HCT116 (cell line): ENCODE results near the gene TACC2. TPM values are rescaled to one million over a fixed set of nuclear protein-coding genes. Genes with fewer than 3 reads are reported as not detected.

Experiments
- ATAC-seq: fragments of 200-7000 bp; cut with Tn5 transposase; 2 replicates; pipeline ENCODE4 v1.9.1; 2020; ENCODE audit warnings: mild to moderate bottlenecking, moderate library complexity
- BruUV-seq: library from RNA; stranded (reverse); fragments of 400-500 nt; replicated peaks from 2 replicates; lab custom pipeline; 2021; lab: Mats Ljungman, UMichigan
- CTCF ChIA-PET: fragments of 300-600 bp; sonication (Branson Sonifier 250); formaldehyde crosslinking; loops from one replicate; lab custom pipeline; 2021; ENCODE audit warnings: antibody characterized with exemption; lab: Charles Lee
- POLR2A ChIA-PET: fragments of 300-600, 350-600 bp; sonication (Branson Sonifier 250); formaldehyde crosslinking; loops from one replicate; lab custom pipeline; 2021; ENCODE audit warnings: antibody characterized with exemption; lab: Charles Lee
- RAD21 ChIA-PET, 2 experiments: fragments of 300-600 bp; sonication (Branson Sonifier 250); formaldehyde crosslinking; loops; one replicate each; lab custom pipeline; 2023; ENCODE audit warnings: low total read pairs in 2 of 2; ENCODE audit not compliant: uncharacterized antibody in 2 of 2, unreplicated experiment in 2 of 2, low non-redundant PET in 1 of 2; lab: Charles Lee
- DNase-seq: peaks from one replicate; pipeline ENCODE4 v3.0.0-alpha.2; 2010; ENCODE audit warnings: low read depth, low spot score
- H2AFZ ChIP-seq: fragments of 200-600 bp; shearing (Covaris generic), sonication (generic); 2 replicates; pipeline ENCODE4 v1.6.1; 2017; ENCODE audit warnings: low read depth, mixed run types, mixed read lengths, antibody characterized with exemption, low read length; ENCODE audit not compliant: poor library complexity, severe bottlenecking
- H3K27ac ChIP-seq: 2 replicates; pipeline ENCODE4 v1.5.1; 2012; ENCODE audit warnings: low read depth, low read length
- H3K27me3 ChIP-seq: fragments of 200-600 bp; sonication (generic); 2 replicates; pipeline ENCODE4 v1.6.1; 2016; ENCODE audit warnings: mixed run types, low read length, mixed read lengths; ENCODE audit not compliant: insufficient read depth
- H3K36me3 ChIP-seq, 2 experiments: fragments of 200-500 bp in 1 of 2; fragments of 200-600 bp in 1 of 2; sonication (Bioruptor generic) in 1 of 2; sonication (generic) in 1 of 2; 2 replicates each; pipeline versions ENCODE4 v1.5.1 to v1.6.1; 2014 to 2016; ENCODE audit warnings: low read length in 2 of 2, inconsistent platforms in 1 of 2, mixed read lengths in 1 of 2, mixed run types in 1 of 2; ENCODE audit not compliant: insufficient read depth in 2 of 2, control insufficient read depth in 1 of 2
- H3K4me1 ChIP-seq, 2 experiments: fragments of 200-600 bp in 1 of 2; sonication (generic) in 1 of 2; 2 replicates each; pipeline versions ENCODE4 v1.5.1 to v1.6.1; 2012 to 2017; ENCODE audit warnings: low read length in 2 of 2, inconsistent platforms in 1 of 2, mild to moderate bottlenecking in 1 of 2, mixed read lengths in 1 of 2, mixed run types in 1 of 2, moderate library complexity in 1 of 2; ENCODE audit not compliant: insufficient read depth in 2 of 2, control insufficient read depth in 1 of 2
- H3K4me2 ChIP-seq: fragments of 200-600 bp; sonication (generic); 2 replicates; pipeline ENCODE4 v1.6.1; 2017; ENCODE audit warnings: mixed run types, low read length, mixed read lengths
- H3K4me3 ChIP-seq, 2 experiments: fragments of 200-600 bp in 1 of 2; sonication (generic) in 1 of 2; replicated peaks in 1 of 2; 2 replicates each; pipeline ENCODE4 v1.5.1; 2011 to 2016; ENCODE audit warnings: low read length in 2 of 2, control low read depth in 1 of 2, low read depth in 1 of 2, mild to moderate bottlenecking in 1 of 2, mixed read lengths in 1 of 2, mixed run types in 1 of 2
- H3K79me2 ChIP-seq: fragments of 200-600 bp; sonication (generic); 2 replicates; pipeline ENCODE4 v1.6.1; 2017; ENCODE audit warnings: mild to moderate bottlenecking, mixed run types, low read length, moderate library complexity, mixed read lengths; ENCODE audit not compliant: insufficient read depth
- H3K9ac ChIP-seq: fragments of 200-600 bp; sonication (generic); 2 replicates; pipeline ENCODE4 v1.6.1; 2016; ENCODE audit warnings: low read length, mixed read lengths
- H3K9me2 ChIP-seq: fragments of 200-600 bp; sonication (generic), shearing (Covaris generic); 2 replicates; pipeline ENCODE4 v1.6.1; 2017; ENCODE audit warnings: mixed run types, mild to moderate bottlenecking, moderate library complexity; ENCODE audit not compliant: insufficient read depth
- H3K9me3 ChIP-seq, 2 experiments: fragments of 200-500 bp in 1 of 2; fragments of 200-600 bp in 1 of 2; sonication (Bioruptor generic) in 1 of 2; sonication (generic) in 1 of 2; 2 replicates each; pipeline ENCODE4 v1.6.1; 2014 to 2017; ENCODE audit warnings: low read length in 2 of 2, mixed read lengths in 2 of 2, inconsistent platforms in 1 of 2, low read depth in 1 of 2, mild to moderate bottlenecking in 1 of 2, mixed run types in 1 of 2, moderate library complexity in 1 of 2; ENCODE audit not compliant: control insufficient read depth in 1 of 2, insufficient read depth in 1 of 2
- H4K20me1 ChIP-seq: fragments of 200-600 bp; sonication (generic), shearing (Covaris generic); 2 replicates; pipeline ENCODE4 v1.6.1; 2017; ENCODE audit warnings: mixed run types, mild to moderate bottlenecking, moderate library complexity; ENCODE audit not compliant: insufficient read depth
- CBX3 ChIP-seq: IDR thresholded peaks from 2 replicates; pipeline ENCODE4 v1.6.1; 2012; ENCODE audit warnings: low read depth
- EGR1 ChIP-seq: IDR thresholded peaks from 2 replicates; pipeline ENCODE4 v1.6.1; 2012; ENCODE audit warnings: low read depth
- ELF1 ChIP-seq: IDR thresholded peaks from 2 replicates; pipeline ENCODE4 v1.6.1; 2012; ENCODE audit warnings: low read depth, borderline replicate concordance
- EZH2 ChIP-seq: fragments of 200-600 bp; sonication (generic); IDR thresholded peaks from 2 replicates; pipeline ENCODE4 v1.6.1; 2017; ENCODE audit warnings: antibody characterized with exemption, mixed run types
- POLR2A ChIP-seq: IDR thresholded peaks from 2 replicates; pipeline ENCODE4 v1.7.0; 2011; ENCODE audit warnings: borderline replicate concordance; ENCODE audit not compliant: insufficient read depth, insufficient read length; ENCODE audit errors: extremely low read depth
- POLR2AphosphoS5 ChIP-seq: IDR thresholded peaks from 2 replicates; pipeline ENCODE4 v1.6.1; 2011; ENCODE audit warnings: mild to moderate bottlenecking, low read depth, low read length, moderate library complexity
- SP1 ChIP-seq: IDR thresholded peaks from 2 replicates; pipeline ENCODE4 v1.6.1; 2012; ENCODE audit warnings: low read depth
- SRF ChIP-seq: IDR thresholded peaks from 2 replicates; pipeline ENCODE4 v1.6.1; 2012; ENCODE audit warnings: low read depth
- TCF7L2 ChIP-seq: IDR thresholded peaks from 2 replicates; pipeline ENCODE4 v1.7.0; 2011; ENCODE audit warnings: borderline replicate concordance, inconsistent platforms; ENCODE audit not compliant: insufficient read depth, insufficient read length; ENCODE audit errors: extremely low read depth
- YY1 ChIP-seq: IDR thresholded peaks from 2 replicates; pipeline ENCODE4 v1.6.1; 2011; ENCODE audit warnings: low read length, low read depth, moderate library complexity, mild to moderate bottlenecking; ENCODE audit not compliant: insufficient replicate concordance; ENCODE audit errors: extremely low read depth
- ZFX ChIP-seq: fragments of 450-650 bp; IDR thresholded peaks from 2 replicates; pipeline ENCODE4 v1.6.1; 2017
- ZNF274 ChIP-seq: fragments of 200-500 bp; sonication (Bioruptor generic); IDR thresholded peaks from 2 replicates; pipeline ENCODE4 v1.6.1; 2014; ENCODE audit warnings: mild to moderate bottlenecking, low read depth, low read length, inconsistent platforms
- intact Hi-C: fragments of 100-400 bp; cut with micrococcal nuclease; formaldehyde crosslinking; loops from 2 replicates; pipeline ENCODE4 v1.10.0; 2022
- total RNA-seq: library from RNA; stranded (reverse); gene quantifications from one replicate; pipeline ENCODE4 v1.2.1, GENCODE V29; 2021; ENCODE audit not compliant: unreplicated experiment
- TF ChIP-seq, protein P1 (sequence below): IDR thresholded peaks from 2 replicates; pipeline ENCODE4 v1.6.1; 2012
- TF ChIP-seq, protein P2 (sequence below), 3 experiments: fragments of 200-600 bp in 1 of 3; sonication (generic) in 1 of 3; IDR thresholded peaks in 2 of 3; conservative IDR thresholded peaks in 1 of 3; 2 replicates each; pipeline ENCODE4 v1.5.1; 2012 to 2017; ENCODE audit warnings: low read depth in 2 of 3, low read length in 2 of 3, antibody characterized with exemption in 1 of 3, borderline replicate concordance in 1 of 3, control low read depth in 1 of 3, mild to moderate bottlenecking in 1 of 3, mixed read lengths in 1 of 3, mixed run types in 1 of 3, moderate library complexity in 1 of 3; ENCODE audit not compliant: insufficient read depth in 1 of 3
- TF ChIP-seq, protein P3 (sequence below): IDR thresholded peaks from 2 replicates; pipeline ENCODE4 v1.6.1; 2011; ENCODE audit warnings: mild to moderate bottlenecking, low read length, moderate library complexity; ENCODE audit not compliant: insufficient replicate concordance; ENCODE audit errors: extremely low read depth
- TF ChIP-seq, protein P4 (sequence below): IDR thresholded peaks from 2 replicates; pipeline ENCODE4 v1.6.1; 2012; ENCODE audit warnings: low read depth
- TF ChIP-seq, protein P5 (sequence below): IDR thresholded peaks from 2 replicates; pipeline ENCODE4 v1.6.1; 2012

The TACC2 gene
- total RNA-seq, 1 experiment from 2014 or later, result 38.6 TPM

DNA sequence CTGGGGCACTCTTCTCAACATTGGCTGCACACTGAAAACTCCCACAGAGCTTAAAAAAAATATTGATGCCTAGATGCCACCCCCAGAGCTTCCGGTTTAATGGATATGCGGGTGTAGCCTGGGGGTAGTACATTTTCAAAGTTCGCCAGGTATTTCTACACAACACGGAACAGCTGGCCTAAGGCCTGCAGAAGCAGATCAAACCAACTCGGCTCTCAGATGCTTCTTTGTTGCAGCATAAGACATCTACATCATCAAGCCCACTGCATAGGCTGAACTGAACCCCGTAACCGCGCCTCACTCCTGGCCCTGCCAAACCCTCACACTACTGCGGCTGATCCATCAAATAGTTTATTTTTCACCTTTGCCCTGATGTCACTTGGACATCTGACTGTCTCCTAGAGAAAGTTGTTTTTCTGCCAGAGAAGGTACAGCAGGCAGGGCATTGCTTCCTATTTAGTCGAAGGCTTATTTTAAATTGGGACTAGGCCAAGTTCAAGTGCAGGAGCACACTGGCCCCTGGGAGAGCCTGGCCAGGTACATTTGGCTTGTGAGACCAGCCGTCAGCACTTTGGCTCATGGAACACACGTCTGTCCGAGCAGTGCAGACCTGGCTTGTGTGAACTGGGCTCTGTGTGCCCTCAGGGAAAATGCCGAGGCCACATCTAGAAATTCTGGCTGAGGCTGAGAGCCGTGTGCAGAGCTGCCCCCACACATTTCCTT, 113.3 kb downstream of the TACC2 start:
- Histone ChIP-seq H3K9me3 (no peaks in the 10 kb centered on the region), H3K9ac (no peak overlapping the region), H3K36me3 (no peaks in the 10 kb centered on the region), H2AFZ (no peak overlapping the region), H3K27ac (no peak overlapping the region), H4K20me1 (no peaks in the 10 kb centered on the region), H3K9me2 (no peaks in the 10 kb centered on the region), H3K27me3 (peaks cover 19% of the 10 kb centered on the region; the same call in 1 of the 2 replicates), H3K4me1 (no peaks in the 10 kb centered on the region), H3K4me2 (no peak overlapping the region), H3K79me2 (no peaks in the 10 kb centered on the region), H3K4me3 (no peak overlapping the region)
- CTCF ChIA-PET, result interaction anchor here (2.9 kb wide), 1 partner anchor 11 kb away, joined by 10 read pairs; no protein-coding TSS in a partner anchor
- ATAC-seq, result no peak
- RAD21 ChIA-PET, result interaction anchor here in 1 of 2 experiments (0.7 kb wide), 1 partner anchor 263 kb away, joined by 4 read pairs; no protein-coding TSS in a partner anchor
- DNase-seq, result no peak
- intact Hi-C loops, result no loop called here
- POLR2A ChIA-PET, result interaction anchor here (0.6 kb wide), 1 partner anchor 25 kb away, joined by 4 read pairs; no protein-coding TSS in a partner anchor
- TF ChIP-seq CBX3 (no peak), ZFX (no peak), SP1 (no peak), ZNF274 (no peak), EGR1 (no peak), POLR2AphosphoS5 (no peak), SRF (no peak), POLR2A (no peak), TCF7L2 (no peak), YY1 (no peak), ELF1 (no peak), EZH2 (no peak)
- TF ChIP-seq, protein P1, sequence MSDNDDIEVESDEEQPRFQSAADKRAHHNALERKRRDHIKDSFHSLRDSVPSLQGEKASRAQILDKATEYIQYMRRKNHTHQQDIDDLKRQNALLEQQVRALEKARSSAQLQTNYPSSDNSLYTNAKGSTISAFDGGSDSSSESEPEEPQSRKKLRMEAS, result no peak
- TF ChIP-seq, protein P2, sequence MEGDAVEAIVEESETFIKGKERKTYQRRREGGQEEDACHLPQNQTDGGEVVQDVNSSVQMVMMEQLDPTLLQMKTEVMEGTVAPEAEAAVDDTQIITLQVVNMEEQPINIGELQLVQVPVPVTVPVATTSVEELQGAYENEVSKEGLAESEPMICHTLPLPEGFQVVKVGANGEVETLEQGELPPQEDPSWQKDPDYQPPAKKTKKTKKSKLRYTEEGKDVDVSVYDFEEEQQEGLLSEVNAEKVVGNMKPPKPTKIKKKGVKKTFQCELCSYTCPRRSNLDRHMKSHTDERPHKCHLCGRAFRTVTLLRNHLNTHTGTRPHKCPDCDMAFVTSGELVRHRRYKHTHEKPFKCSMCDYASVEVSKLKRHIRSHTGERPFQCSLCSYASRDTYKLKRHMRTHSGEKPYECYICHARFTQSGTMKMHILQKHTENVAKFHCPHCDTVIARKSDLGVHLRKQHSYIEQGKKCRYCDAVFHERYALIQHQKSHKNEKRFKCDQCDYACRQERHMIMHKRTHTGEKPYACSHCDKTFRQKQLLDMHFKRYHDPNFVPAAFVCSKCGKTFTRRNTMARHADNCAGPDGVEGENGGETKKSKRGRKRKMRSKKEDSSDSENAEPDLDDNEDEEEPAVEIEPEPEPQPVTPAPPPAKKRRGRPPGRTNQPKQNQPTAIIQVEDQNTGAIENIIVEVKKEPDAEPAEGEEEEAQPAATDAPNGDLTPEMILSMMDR (IDR thresholded peaks at IDR 0.05 in 2 of 3, conservative IDR thresholded peaks at IDR 0.05 in 1 of 3; ENCODE audit: borderline replicate concordance in 1 of 3, insufficient read depth in 1 of 3, low read depth in 2 of 3, low read length in 2 of 3), result no peak
- TF ChIP-seq, protein P3, sequence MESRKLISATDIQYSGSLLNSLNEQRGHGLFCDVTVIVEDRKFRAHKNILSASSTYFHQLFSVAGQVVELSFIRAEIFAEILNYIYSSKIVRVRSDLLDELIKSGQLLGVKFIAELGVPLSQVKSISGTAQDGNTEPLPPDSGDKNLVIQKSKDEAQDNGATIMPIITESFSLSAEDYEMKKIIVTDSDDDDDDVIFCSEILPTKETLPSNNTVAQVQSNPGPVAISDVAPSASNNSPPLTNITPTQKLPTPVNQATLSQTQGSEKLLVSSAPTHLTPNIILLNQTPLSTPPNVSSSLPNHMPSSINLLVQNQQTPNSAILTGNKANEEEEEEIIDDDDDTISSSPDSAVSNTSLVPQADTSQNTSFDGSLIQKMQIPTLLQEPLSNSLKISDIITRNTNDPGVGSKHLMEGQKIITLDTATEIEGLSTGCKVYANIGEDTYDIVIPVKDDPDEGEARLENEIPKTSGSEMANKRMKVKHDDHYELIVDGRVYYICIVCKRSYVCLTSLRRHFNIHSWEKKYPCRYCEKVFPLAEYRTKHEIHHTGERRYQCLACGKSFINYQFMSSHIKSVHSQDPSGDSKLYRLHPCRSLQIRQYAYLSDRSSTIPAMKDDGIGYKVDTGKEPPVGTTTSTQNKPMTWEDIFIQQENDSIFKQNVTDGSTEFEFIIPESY, result no peak
- TF ChIP-seq, protein P4, sequence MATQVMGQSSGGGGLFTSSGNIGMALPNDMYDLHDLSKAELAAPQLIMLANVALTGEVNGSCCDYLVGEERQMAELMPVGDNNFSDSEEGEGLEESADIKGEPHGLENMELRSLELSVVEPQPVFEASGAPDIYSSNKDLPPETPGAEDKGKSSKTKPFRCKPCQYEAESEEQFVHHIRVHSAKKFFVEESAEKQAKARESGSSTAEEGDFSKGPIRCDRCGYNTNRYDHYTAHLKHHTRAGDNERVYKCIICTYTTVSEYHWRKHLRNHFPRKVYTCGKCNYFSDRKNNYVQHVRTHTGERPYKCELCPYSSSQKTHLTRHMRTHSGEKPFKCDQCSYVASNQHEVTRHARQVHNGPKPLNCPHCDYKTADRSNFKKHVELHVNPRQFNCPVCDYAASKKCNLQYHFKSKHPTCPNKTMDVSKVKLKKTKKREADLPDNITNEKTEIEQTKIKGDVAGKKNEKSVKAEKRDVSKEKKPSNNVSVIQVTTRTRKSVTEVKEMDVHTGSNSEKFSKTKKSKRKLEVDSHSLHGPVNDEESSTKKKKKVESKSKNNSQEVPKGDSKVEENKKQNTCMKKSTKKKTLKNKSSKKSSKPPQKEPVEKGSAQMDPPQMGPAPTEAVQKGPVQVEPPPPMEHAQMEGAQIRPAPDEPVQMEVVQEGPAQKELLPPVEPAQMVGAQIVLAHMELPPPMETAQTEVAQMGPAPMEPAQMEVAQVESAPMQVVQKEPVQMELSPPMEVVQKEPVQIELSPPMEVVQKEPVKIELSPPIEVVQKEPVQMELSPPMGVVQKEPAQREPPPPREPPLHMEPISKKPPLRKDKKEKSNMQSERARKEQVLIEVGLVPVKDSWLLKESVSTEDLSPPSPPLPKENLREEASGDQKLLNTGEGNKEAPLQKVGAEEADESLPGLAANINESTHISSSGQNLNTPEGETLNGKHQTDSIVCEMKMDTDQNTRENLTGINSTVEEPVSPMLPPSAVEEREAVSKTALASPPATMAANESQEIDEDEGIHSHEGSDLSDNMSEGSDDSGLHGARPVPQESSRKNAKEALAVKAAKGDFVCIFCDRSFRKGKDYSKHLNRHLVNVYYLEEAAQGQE, result no peak
- TF ChIP-seq, protein P5, sequence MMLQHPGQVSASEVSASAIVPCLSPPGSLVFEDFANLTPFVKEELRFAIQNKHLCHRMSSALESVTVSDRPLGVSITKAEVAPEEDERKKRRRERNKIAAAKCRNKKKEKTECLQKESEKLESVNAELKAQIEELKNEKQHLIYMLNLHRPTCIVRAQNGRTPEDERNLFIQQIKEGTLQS, result no peak
- no TSS peak for BruUV-seq
